Right lung (tissue), 5 donors: ENCODE data around the gene ST14. TPM values are rescaled to one million over a fixed set of nuclear protein-coding genes. Genes with fewer than 3 reads are reported as not detected.
"Not testable (repeated sequence)": the region's sequence is repeated elsewhere in the genome, so short reads cannot be mapped to it uniquely, and the experiment has no call there.

Experiments used
- DNase-seq, 2 donors: peaks; one replicate each; pipeline ENCODE4 v3.0.0-alpha.2; 2013
- polyA plus RNA-seq, 5 donors: library from polyadenylated mRNA; unstranded; fragments of 120-200 nt; gene quantifications; one replicate each; pipeline versions ENCODE4 v1.2.1 to v1.2.3, GENCODE V29; 2013; ENCODE audit warnings: inconsistent platforms in 1 of 5, low replicate concordance in 1 of 5; ENCODE audit not compliant: insufficient read length in 5 of 5, insufficient read depth in 1 of 5

Gene ST14
- polyA plus RNA-seq, 5 donors: 22.3 to 43.2 (median 35.1) TPM

- DNase-seq: no peak
These were observed 60.9 kb downstream of the ST14 start for GRCh38 chr11:130220311-130221035.

DNA sequence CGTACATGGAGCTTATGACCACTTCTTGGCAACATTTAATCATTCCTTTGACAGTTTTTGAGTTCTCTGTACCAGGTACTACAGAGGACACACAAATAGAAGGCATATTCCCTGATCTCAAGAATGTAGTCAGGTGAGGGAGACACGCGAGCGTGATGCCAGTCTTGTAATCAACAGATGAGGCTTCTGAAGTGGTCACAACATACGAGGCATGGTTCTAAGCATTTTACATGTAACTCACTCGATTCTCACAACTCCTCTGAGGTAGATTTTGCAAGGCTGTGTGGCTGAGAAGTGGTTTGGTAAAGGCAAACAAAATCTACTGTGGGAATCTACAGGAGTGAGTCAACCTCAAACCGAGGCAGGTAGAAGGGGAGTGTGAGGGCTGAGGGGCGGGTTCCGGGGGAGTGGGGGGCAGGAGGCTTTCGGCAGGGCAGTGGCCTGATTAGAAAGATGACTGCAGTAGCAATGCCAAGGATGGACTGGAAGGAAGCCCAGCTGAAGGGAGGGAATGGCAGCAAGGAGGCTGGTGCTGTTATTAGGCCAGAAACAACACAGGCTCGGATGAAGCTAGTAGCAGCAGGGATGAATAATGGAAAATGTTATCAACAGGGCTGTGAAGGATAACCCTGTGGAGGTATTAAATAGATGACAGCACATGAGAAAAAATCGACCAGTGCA lies 63.8 kb downstream of the ST14 start:
- no peak for DNase-seq

- no peak for DNase-seq
These were observed 67.8 kb downstream of the ST14 start for GRCh38 chr11:130227373-130227772.

DNA sequence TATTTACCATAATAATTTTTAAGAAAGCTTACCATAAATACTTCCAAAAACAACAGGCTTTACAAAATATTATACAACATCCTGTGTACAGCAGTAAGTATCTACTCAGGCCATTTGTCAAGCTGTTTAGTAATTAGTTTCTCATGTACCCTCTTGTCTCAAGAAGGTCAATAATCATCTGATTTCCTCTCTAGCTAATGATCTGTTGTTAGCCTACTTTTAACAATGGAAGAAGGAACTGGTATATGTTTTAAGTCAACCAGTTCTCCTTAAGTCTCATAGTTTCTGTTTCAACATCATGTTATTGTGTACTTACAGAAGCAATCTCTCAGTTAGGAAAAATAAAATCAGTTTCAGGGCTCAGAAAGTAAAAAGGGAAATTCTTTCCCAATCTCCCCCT lies 73.9 kb downstream of the ST14 start:
- not testable (repeated sequence) for DNase-seq

- not testable (repeated sequence) for DNase-seq
These were observed 74.3 kb downstream of the ST14 start for GRCh38 chr11:130233888-130234287.

DNA sequence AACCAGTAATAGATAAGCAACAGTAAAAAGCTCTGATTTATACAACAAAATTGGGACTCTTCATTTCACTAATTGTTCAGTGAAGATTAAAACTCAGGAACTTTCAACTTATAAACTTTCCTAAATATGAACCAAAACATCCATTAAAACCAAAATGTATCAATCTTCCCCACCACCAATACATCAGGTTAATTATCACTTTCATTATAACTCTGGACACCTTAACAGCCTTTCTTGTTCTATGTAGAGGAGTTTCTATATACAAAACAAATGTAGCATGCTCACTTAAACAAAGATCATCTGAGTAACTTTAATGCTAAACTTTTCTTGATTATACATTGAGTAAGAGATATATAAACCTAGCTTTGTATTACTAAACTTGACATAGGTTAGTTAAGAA lies 74.7 kb downstream of the ST14 start:
- DNase-seq: no peak

GRCh38 chr11:130237282-130238006 lies 77.9 kb downstream of the ST14 start:
- no peak for DNase-seq

DNA sequence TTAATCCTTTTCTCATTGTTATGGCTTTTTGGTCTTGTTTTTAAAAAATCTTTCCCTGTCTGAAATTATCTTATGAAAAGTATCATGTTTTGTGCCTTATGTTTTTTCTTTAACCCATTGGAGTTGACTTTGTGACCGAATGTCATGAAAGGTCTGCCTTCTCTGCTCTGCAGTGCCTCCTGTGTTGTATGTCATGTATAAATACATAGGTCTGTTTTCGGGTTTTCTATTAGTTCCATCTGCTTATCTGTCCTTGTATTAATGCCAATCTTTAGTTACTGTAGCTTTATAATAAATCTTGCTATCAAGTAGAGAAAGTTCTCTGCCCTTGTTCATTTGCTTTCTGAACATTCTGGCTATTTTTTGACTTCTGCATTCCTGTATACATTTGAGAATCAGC lies 82.1 kb downstream of the ST14 start:
- DNase-seq: no peak

DNA sequence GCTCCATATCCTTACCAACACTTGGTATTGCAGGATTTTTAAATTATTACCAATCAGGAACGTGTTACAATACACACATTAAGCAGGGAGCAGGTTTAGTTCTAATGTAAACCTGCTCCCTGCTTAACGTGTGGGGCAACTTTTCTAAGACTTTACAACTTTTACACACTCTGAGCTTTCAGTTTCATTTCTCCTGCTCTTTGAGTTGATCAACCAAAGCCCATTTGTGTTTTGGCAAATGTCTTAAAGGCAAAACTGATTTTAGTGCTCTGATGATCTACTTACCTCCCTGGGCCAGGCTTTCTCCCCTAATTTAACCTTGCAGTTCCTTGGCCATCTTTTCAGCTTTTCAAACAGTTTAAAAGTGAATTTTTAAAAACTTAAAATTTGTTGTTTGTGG lies 84.2 kb downstream of the ST14 start:
- no peak for DNase-seq

GRCh38 chr11:130244848-130245247 lies 85.3 kb downstream of the ST14 start:
- DNase-seq: no peak

GRCh38 chr11:130245375-130245774 lies 85.8 kb downstream of the ST14 start:
- DNase-seq: not testable (repeated sequence)

GRCh38 chr11:130246270-130246669 lies 86.7 kb downstream of the ST14 start:
- DNase-seq: no peak

DNA sequence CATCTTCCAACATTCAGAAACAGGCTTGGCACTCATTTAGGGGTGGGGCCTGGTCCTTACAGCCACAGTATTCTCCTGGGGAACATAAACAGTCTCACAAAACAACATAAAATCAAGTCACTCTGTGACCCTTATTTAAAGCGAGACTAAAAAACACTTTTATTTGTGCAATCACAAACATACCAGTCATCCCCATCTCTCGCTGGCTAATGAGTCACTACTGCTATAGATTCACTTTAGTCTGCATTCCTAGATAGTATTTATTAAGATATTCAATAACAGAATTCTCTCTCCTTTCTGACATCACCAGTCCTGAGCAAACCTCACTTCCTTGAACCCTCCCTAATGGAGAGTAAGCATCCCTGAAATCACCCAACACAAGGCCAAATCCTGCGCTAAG lies 87.2 kb downstream of the ST14 start:
- DNase-seq: no peak

DNA sequence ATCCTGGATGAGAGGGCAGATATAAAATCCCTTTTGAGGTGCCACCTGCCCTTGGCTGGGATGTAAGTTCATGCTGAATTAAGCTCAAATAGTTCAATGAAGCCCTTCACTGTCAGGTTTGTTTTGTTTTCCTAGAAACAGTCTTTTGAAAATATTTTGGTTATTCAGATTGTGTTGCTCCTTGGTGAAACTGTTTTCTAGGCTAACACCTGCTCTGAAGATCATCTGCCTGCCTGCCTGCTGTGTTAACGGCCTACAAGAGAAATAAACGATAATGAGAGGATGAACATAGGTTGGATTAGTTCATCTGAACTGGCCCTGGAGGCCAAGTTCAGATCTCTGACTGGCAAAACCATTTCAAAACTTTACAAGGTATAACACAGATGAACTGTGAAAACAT lies 87.7 kb downstream of the ST14 start:
- DNase-seq: no peak

- DNase-seq: no peak
These were observed 89.8 kb downstream of the ST14 start for GRCh38 chr11:130249371-130249770.

DNA sequence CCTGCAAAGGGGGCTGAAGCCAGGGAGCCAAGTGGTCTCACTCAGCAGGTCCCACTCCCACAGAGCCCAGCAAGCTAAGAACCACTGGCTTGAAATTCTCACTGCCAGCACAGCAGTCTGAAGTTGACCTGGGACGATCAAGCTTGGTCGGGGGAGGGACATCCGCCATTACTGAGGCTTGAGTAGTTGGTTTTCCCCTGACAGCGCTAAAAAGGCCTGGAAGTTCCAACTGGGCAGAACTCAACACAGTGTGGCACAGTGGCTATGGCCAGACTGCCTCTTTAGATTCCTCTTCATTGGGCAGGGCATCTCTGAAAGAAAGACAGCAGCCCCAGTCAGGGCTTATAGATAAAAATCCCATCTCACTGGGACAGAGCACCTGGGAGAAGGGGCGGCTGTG lies 90.3 kb downstream of the ST14 start:
- DNase-seq: not testable (repeated sequence)

GRCh38 chr11:130251763-130252162 lies 92.2 kb downstream of the ST14 start:
- not testable (repeated sequence) for DNase-seq

Other genes starting within 250 kb of the ST14 start
- 10 to 100 TPM in 2 of 5 donors, 1 to 10 TPM in 3; 7.9 to 13.5 (median 9.5) TPM for gene PRDM10, start 156.9 kb upstream of the ST14 start, polyA plus RNA-seq
- gene APLP2, start 89.9 kb upstream of the ST14 start, polyA plus RNA-seq: 100 to 1,000 TPM; 424 to 539 (median 490) TPM
- 10 to 100 TPM; 27.7 to 48.7 (median 45.7) TPM for gene ZBTB44, start 155.1 kb downstream of the ST14 start, polyA plus RNA-seq